NCI-H2227 treated with DMSO at 0.1 percent for 48 hours (cell line): ENCODE measurements around the gene SLC25A11.
A peak's percentile ranks its signal among the peaks of the same experiment; 100 is the strongest.

Experiments
- DNase-seq: peaks from one replicate; lab custom pipeline; 2025; lab: John Stamatoyannopoulos, UW

SLC25A11 gene

GRCh38 chr17:4966844-4967538, 27.1 kb upstream of the SLC25A11 start:
- peak; percentile 96 for DNase-seq

DNA sequence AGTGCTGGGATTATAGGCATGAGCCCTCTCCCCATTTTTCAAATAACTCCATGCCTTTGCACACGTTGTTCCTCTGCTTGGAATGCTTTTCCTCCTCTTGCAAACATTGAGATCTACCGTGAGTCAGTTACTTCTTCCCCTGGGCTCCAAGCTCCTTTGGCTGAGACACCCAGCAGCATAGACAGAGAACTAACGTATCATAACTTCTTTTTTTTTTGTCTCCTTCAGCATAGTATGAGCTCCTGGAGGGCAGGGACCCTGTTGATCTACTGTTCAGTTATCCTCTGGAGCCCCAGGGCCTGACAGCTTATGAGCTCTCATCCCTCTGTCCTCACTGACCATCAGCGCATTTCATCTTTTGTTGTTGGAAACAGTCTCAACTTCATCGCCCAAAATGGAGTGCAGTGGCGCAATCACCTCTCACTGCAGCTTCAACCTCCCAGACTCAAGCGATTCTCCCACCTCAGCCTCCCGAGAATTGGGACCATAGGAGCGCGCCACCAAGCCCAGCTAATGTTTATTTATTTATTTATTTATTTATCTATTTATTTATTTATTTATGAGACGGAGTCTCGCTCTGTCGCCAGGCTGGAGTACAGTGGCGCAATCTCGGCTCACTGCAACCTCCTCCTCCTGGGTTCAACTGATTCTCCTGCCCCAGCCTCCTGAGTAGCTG, 25.6 kb upstream of the SLC25A11 start:
- no peak for DNase-seq

- no peak for DNase-seq
Measured at GRCh38 chr17:4960279-4960922, 20.6 kb upstream of the SLC25A11 start.

DNA sequence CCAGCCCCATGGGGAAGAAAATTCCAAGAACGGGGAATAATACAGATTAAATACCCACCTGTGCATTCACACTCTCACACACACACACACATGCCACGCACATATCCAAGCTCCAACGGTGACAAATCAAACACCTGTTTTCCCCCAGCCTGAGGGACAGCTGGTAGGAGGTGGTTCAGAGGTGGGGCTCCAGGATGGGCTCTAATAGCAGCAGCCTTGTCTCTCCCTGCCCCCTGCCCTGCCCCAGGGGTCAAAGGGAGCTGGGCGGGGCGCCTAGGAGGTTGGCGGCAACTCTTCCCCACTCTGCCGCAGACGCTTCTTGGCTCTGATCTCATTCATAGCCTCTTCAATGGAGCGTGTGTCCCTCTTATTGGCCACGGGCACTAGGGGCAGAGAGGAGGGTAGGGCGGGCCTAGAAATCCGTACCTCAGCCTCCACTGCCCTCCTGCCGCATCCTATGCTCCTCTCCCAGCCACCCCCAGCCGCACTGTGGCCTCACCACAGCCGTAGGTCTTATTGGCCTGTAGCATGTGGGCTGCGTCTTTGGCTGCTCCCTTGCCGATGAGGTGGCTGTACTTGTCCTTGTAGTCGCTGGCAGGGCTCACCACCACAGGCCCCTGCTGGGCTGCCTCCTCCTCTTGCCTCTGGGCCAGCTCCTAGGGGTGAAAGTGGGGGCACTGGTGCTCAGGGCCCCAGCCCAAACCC, 19.6 kb upstream of the SLC25A11 start:
- DNase-seq: no peak

- no peak for DNase-seq
Measured at GRCh38 chr17:4958102-4958501, 18.3 kb upstream of the SLC25A11 start.

GRCh38 chr17:4956493-4957061, 16.7 kb upstream of the SLC25A11 start:
- DNase-seq: no peak

GRCh38 chr17:4955091-4955490, 15.2 kb upstream of the SLC25A11 start:
- DNase-seq: no peak

DNA sequence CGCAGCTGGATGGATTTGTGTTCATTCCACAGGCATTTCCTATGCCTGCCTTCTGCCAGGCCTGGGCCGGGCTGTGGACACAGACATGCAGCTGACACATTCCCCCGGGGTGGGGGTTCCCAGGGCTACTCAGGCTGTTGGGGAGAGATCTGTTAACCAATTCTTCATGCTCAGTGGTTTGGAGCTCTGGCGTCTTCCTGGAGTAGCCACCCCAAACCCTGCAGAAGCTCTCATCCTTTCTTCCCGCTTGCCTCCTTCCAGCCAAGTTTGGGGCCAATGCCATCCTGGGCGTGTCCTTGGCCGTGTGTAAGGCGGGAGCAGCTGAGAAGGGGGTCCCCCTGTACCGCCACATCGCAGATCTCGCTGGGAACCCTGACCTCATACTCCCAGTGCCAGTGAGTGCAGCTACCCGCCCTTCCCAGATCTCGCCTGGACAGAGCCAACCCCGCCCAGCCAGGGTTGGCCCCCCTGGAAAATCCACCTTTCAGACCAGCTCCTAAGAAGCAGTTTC, 13.7 kb upstream of the SLC25A11 start:
- DNase-seq: no peak

- no peak for DNase-seq
Measured at GRCh38 chr17:4951486-4951885, 11.6 kb upstream of the SLC25A11 start.

- no peak for DNase-seq
Measured at GRCh38 chr17:4950746-4951204, 10.9 kb upstream of the SLC25A11 start, which contains the start of gene ENO3. TSS of gene ENO3 (plus strand) at chr17:4951119. CDS start at chr17:4951830, 711 bp downstream.

DNA sequence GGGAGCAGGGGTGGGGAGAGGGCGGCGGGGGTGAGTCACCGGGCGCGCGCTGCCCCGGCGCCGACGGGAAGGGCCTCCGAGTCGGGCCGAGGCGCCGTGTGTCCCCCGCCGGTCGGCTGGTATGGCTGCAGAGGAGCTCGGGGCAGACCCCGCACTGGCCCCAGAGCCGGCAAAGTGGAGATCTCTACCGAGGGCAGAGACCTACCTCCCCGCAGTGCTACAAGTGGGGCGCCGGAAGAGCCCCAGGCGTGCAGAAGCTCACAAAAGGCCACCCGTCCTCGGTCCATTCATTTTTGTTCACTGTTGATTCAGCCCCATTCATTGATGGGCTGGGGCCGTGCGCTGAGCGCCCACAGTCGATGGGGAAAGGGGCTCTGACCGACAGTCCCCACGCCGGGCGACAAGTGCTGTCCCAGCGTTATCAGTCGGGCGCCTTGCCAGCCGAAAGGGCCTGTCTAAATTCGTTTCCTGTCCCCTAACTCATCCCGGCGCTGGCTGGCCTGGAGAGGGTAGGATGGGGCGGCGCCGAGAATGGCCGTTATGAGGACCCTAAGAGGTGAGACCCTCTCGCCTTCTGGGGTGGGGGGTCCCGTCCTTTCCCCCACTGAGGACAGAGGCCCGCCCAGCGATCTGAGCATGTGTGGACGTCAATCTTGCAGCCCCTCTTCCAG, 10.4 kb upstream of the SLC25A11 start:
- DNase-seq: no peak

DNA sequence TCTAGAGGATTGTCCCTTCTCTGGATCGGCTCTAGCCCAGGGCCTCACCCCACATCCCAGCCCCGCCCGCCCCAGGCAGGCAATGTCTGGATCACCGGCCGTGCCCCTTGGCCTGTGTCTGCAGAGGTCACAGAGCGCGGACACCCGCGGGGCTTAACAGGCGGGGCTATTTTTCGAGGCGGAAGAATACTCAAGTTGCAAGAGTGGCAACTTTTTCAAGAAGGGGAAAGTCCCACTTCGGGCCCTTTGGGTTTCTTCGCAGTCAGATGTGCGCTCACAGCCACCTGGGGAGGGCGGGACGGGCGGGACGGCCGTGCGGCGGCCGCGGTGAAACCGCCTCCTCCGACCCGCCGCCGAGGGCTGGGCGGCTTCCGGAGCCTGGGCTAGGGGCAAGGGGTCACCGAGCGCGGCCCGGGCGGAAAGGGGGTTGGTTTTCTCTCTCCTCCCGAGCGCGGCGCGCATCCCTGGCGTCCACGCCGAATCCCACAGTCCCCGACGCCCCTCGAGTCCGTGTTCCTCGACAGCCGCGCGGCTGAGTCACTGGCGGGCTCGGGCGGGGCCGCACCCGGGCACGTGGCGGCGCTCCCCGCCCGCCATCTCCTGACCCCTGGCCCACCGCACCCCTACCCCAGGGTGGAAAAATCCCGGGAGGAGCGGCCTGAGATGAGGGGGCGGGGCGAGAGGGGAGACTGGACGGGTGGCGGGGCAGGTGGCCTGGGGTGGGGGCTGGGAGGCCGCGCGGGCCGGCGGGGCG, 9.7 kb upstream of the SLC25A11 start:
- no peak for DNase-seq

- peak; percentile 73 for DNase-seq
Measured at GRCh38 chr17:4948931-4949320, 9.1 kb upstream of the SLC25A11 start.

- peak; percentile 73 for DNase-seq
Measured at GRCh38 chr17:4948166-4948930, 8.5 kb upstream of the SLC25A11 start, which contains the start of gene PFN1. TSS of gene PFN1 (minus strand) at chr17:4948530. CDS start at chr17:4948394, 136 bp downstream.

- DNase-seq: peak; percentile 11
Measured at GRCh38 chr17:4947411-4948165, 7.7 kb upstream of the SLC25A11 start.

- DNase-seq: no peak
Measured at GRCh38 chr17:4947010-4947410, 7.2 kb upstream of the SLC25A11 start.

DNA sequence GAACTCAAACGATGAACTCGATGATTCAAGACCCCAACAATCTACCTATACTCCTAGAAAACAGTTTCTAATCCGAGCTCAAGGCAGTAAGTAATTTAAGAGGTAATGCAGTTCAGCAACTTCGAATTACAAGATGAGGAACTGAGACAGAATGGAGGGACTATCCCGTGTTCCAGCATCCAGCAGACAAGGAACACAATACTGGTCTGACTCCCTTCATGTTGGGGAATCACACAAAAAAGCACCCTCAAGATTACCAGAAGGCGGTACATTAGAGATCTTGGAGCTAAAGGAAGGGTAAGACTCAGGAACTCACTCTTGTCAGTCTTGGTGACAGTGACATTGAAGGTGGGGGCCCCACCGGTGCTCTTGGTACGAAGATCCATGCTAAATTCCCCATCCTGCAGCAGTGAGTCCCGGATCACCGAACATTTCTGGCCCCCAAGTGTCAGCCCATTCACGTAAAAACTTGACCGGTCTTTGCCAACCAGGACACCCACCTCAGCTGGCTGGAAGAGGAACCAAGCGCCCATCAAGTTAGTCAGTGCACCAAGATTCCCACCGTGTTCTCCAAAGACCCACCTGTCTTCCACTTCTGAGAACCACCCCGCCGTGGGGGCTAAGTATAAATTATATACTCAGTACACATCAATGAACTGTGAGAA, 6.6 kb upstream of the SLC25A11 start:
- no peak for DNase-seq

- DNase-seq: no peak
Measured at GRCh38 chr17:4945944-4946280, 6.1 kb upstream of the SLC25A11 start.
